Stomach (tissue), 9 donors: ENCODE data around the gene ZNF200. TPM values are rescaled to one million over a fixed set of nuclear protein-coding genes. Genes with fewer than 3 reads are reported as not detected.
"Not testable (repeated sequence)": the region's sequence is repeated elsewhere in the genome, so short reads cannot be mapped to it uniquely, and the experiment has no call there.

ENCODE experiments used
- DNase-seq, 2 donors: peaks; one replicate each; pipeline versions ENCODE4 v3.0.0 to v3.0.0-alpha.2; 2013 to 2019
- H3K27ac ChIP-seq, 5 donors: fragments of 200-600 bp in 4 of 5; sonication (generic) in 4 of 5; one replicate each; pipeline ENCODE4 v1.5.1; 2013 to 2019; ENCODE audit warnings: mild to moderate bottlenecking in 1 of 5, moderate library complexity in 1 of 5
- H3K27me3 ChIP-seq, 3 donors: fragments of 200-600 bp; sonication (generic); one replicate each; pipeline ENCODE4 v1.5.1; 2017 to 2019; ENCODE audit warnings: mixed run types in 1 of 3
- H3K36me3 ChIP-seq, 4 donors: fragments of 200-600 bp; sonication (generic); 1 replicate in 3 of 4; 2 replicates in 1 of 4; pipeline ENCODE4 v1.5.1; 2016 to 2019
- H3K4me1 ChIP-seq, 4 donors: fragments of 200-600 bp; sonication (generic); one replicate each; pipeline ENCODE4 v1.5.1; 2016 to 2019
- H3K4me3 ChIP-seq, 4 donors: fragments of 200-600 bp; sonication (generic) in 3 of 4; one replicate each; pipeline ENCODE4 v1.5.1; 2016 to 2019; ENCODE audit warnings: mild to moderate bottlenecking in 1 of 4
- H3K9me3 ChIP-seq, 4 donors: fragments of 200-600 bp; sonication (generic); one replicate each; pipeline ENCODE4 v1.5.1; 2016 to 2019
- EP300 ChIP-seq: sonication (generic); formaldehyde crosslinking; IDR thresholded peaks from one replicate; pipeline ENCODE4 v1.6.1; 2017; ENCODE audit warnings: antibody characterized with exemption
- POLR2A ChIP-seq, 4 donors: fragments of 450-650 bp; IDR thresholded peaks; one replicate each; pipeline ENCODE4 v1.6.1; 2016; ENCODE audit warnings: antibody characterized with exemption in 4 of 4, control low read depth in 2 of 4, mild to moderate bottlenecking in 1 of 4, moderate library complexity in 1 of 4
- POLR2AphosphoS5 ChIP-seq, 3 donors: sonication (generic); formaldehyde crosslinking; IDR thresholded peaks; one replicate each; pipeline ENCODE4 v1.6.1; 2016; ENCODE audit warnings: antibody characterized with exemption in 3 of 3
- WGBS, 5 donors: extraction: QIAGEN DNeasy Blood & Tissue Kit in 3 of 5; methylation state at CpG; one replicate each; pipeline versions ENCODE4 v1.1.5 to v1.1.7; 2013 to 2018; 5-methylcytosine and 5-hydroxymethylcytosine counted together
- intact Hi-C: fragments of 100-400 bp; cut with DNase I; formaldehyde crosslinking; loops from one replicate; pipeline ENCODE4 v1.15.1; 2023; ENCODE audit warnings: low total_unique reads
- polyA plus RNA-seq, 3 donors: library from polyadenylated mRNA; stranded (reverse); fragments of 200-250 nt; gene quantifications; one replicate each; pipeline ENCODE4 v1.2.3, GENCODE V29; 2013
- total RNA-seq, 5 donors: library from RNA; depleted of rRNA; stranded (reverse); fragments of >200 nt; gene quantifications; one replicate each; pipeline versions ENCODE4 v1.1.0 to v1.2.3, GENCODE V29; 2014 to 2016
- TF ChIP-seq, protein P1 (sequence below), 7 experiments: fragments of 450-650 bp in 4 of 7; fragments of 200-600 bp in 3 of 7; sonication (generic) in 3 of 7; IDR thresholded peaks; one replicate each; pipeline ENCODE4 v1.5.1; 2016 to 2019; ENCODE audit warnings: antibody characterized with exemption in 7 of 7, control low read depth in 2 of 7, mild to moderate bottlenecking in 1 of 7
- donor health status: healthy with polysubstance abuse.
- donor health status: Bipolar disorder and iron deficiency.
- donor health status: healthy.

The ZNF200 gene
- total and polyA plus RNA-seq, 8 donors = 2.2 to 8.7 (median 5.3) TPM

DNA sequence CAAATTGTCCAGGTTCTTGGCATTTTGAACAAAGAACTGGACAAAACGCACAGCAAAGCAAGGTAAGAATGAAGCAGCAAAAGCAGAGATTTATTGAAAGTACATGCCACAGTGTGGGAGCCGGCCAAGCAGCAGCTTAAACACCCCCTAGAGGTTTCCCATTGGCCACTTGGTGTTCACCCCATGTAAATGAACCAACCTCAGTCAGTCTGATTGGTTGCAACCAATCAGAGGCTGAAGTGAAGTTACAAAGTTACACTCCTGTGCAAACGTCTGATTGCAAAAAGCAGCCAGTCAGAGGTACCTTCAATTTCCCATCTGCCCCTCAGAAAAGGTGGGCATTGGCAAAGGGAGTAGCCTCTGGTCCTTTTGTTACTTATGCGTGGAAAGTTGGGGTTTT, 39.5 kb upstream of the ZNF200 start:
- DNase-seq = no peak
- TF ChIP-seq EP300 = no peak
- TF ChIP-seq, protein P1, sequence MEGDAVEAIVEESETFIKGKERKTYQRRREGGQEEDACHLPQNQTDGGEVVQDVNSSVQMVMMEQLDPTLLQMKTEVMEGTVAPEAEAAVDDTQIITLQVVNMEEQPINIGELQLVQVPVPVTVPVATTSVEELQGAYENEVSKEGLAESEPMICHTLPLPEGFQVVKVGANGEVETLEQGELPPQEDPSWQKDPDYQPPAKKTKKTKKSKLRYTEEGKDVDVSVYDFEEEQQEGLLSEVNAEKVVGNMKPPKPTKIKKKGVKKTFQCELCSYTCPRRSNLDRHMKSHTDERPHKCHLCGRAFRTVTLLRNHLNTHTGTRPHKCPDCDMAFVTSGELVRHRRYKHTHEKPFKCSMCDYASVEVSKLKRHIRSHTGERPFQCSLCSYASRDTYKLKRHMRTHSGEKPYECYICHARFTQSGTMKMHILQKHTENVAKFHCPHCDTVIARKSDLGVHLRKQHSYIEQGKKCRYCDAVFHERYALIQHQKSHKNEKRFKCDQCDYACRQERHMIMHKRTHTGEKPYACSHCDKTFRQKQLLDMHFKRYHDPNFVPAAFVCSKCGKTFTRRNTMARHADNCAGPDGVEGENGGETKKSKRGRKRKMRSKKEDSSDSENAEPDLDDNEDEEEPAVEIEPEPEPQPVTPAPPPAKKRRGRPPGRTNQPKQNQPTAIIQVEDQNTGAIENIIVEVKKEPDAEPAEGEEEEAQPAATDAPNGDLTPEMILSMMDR (IDR thresholded peaks at IDR 0.05) = no peak
- TF ChIP-seq POLR2AphosphoS5 (IDR thresholded peaks at IDR 0.05) = no peak
- TF ChIP-seq POLR2A (IDR thresholded peaks at IDR 0.05) = no peak
- Histone ChIP-seq H3K36me3 (peaks cover 0 to 3% (median 0%) of the 10 kb centered on the region in 4 donors), H3K27ac (no peak overlapping the region), H3K27me3 (no peaks in the 10 kb centered on the region), H3K4me1 (no peaks in the 10 kb centered on the region), H3K9me3 (no peaks in the 10 kb centered on the region), H3K4me3 (no peak overlapping the region)
- intact Hi-C loops = no loop called here
- WGBS, 5 donors = 41 to 61% (median 43%) methylated on average over 4 of the region's 4 CpGs

DNA sequence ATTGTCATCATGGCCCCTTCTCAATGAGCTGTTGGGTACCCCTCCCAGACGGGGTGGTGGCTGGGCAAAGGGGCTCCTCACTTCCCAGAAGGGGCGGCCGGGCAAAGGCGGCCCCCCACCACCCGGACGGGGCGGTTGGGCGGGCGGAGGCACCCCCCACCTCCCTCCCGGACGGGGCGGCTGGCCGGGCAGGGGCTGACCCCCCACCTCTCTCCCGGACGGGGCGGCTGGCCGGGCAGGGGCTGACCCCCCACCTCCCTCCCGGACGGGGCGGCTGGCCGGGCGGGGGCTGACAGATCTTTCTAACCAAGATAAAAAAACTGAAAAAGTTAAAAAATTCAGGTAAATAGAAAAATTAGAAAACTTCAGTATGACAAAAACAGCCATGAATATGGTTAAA, 36.3 kb upstream of the ZNF200 start:
- H3K36me3 ChIP-seq = peaks cover 0 to 28% (median 25%) of the 10 kb centered on the region in 4 donors
- intact Hi-C loops, H3K9me3 ChIP-seq, DNase-seq, H3K4me3 ChIP-seq, H3K27me3 ChIP-seq, H3K27ac ChIP-seq: not testable (repeated sequence)
- H3K4me1 ChIP-seq = peaks cover 0 to 11% (median 4%) of the 10 kb centered on the region in 4 donors
- WGBS, 5 donors = 91 to 94% (median 93%) methylated on average over 22 of the region's 22 CpGs

DNA sequence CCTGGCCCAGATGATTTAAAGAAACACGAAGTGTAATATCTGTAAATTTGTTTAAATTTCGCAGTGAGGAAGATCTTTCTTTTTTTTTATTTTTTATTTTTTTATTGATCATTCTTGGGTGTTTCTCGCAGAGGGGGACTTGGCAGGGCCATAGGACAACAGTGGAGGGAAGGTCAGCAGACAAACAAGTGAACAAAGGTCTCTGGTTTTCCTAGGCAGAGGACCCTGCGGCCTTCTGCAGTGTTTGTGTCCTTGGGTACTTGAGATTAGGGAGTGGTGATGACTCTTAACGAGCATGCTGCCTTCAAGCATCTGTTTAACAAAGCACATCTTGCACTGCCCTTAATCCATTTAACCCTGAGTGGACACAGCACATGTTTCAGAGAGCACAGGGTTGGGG, 35.8 kb upstream of the ZNF200 start:
- H3K4me3 ChIP-seq, H3K27ac ChIP-seq, H3K27me3 ChIP-seq, H3K9me3 ChIP-seq, intact Hi-C loops, DNase-seq: not testable (repeated sequence)
- Histone ChIP-seq H3K36me3 (peaks cover 0 to 33% (median 29%) of the 10 kb centered on the region in 4 donors), H3K4me1 (peaks cover 0 to 13% (median 7%) of the 10 kb centered on the region in 4 donors)
- 78 to 87% (median 86%) methylated on average over 5 of the region's 5 CpGs for WGBS, 5 donors

DNA sequence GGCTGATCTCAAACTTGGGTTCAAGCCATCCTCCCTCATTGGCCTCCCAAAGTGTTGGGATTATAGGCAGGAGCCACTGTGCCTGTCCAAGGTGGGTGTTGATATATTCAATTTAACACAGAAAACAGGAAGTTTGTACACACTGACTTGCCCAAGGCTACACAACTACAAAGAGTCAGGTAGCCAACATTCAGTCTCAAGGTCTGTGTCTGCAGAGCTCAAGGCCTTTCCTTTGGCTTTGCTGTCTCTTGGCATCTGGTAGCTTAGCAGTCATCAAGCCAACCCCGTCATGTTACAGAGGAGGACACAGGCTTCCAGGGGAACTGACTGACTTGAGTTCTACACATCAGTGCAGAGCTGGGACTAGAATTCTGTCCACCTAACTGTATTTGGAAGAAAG, 33.3 kb upstream of the ZNF200 start:
- Histone ChIP-seq H3K27ac (no peak overlapping the region), H3K36me3 (peaks cover 0 to 37% (median 31%) of the 10 kb centered on the region in 4 donors), H3K4me3 (no peak overlapping the region), H3K27me3 (no peaks in the 10 kb centered on the region), H3K9me3 (peaks cover 0 to 4% (median 0%) of the 10 kb centered on the region in 4 donors), H3K4me1 (peaks cover 4 to 27% (median 20%) of the 10 kb centered on the region in 4 donors)
- WGBS, 5 donors = 78 to 100% (median 80%) methylated on average over 1 of the region's 1 CpG
- DNase-seq = no peak
- intact Hi-C loops = no loop called here
- TF ChIP-seq POLR2A (IDR thresholded peaks at IDR 0.05) = no peak
- TF ChIP-seq EP300 = no peak
- TF ChIP-seq, protein P1 (IDR thresholded peaks at IDR 0.05) = no peak
- no peak for TF ChIP-seq POLR2AphosphoS5 (IDR thresholded peaks at IDR 0.05)

DNA sequence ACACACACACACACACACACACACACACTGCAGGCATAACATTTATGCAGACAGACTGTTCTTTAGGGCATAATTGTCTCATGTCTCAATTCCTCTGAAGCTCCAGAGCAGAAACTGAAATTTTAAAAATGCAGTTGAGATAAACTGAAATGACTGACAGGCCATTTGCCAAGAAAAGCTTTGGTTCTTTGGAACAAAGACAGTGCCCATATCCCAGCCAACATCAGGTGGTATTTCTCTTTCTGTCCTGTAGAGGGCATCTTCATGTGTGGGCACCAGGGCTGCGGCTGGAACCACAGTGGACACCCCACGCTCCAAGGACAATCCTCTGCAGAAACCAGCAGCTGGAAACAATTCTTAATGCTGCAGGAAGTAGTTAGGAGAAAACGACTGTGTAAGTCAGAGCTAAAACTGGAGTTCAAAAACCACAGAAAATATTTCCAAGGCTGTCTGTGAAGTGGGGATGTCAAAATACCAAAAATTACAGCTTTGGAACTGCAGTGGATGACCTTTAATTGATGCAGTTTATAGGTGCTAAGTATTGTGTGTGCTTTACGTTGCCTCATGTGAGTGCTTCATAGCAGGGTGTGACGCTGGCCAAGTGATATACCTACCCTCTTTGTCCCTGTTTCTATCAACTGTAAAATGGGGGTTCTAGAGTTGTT, 32.0 kb upstream of the ZNF200 start:
- Histone ChIP-seq H3K27ac (no peak overlapping the region), H3K36me3 (peaks cover 0 to 37% (median 31%) of the 10 kb centered on the region in 4 donors), H3K4me1 (peaks cover 4 to 37% (median 22%) of the 10 kb centered on the region in 4 donors), H3K4me3 (no peak overlapping the region), H3K27me3 (no peaks in the 10 kb centered on the region), H3K9me3 (peaks cover 0 to 4% (median 0%) of the 10 kb centered on the region in 4 donors)
- DNase-seq = peak in 1 of 2 donors; percentile 31
- intact Hi-C loops = no loop called here
- TF ChIP-seq, protein P1 (IDR thresholded peaks at IDR 0.05) = peak in 3 of 7 experiments; percentile 11 to 44 (median 42)
- TF ChIP-seq POLR2AphosphoS5 (IDR thresholded peaks at IDR 0.05) (peak in 1 of 3 donors; percentile 34), POLR2A (IDR thresholded peaks at IDR 0.05) (no peak), EP300 (no peak)
- WGBS, 5 donors = 62 to 70% (median 63%) methylated on average over 5 of the region's 5 CpGs
